Activated naive CD4-positive, alpha-beta T cell treated with anti-CD3 and anti-CD28 coated beads for 36 hours (primary cell): ENCODE results near the gene PARD3B. TPM values are rescaled to one million over a fixed set of nuclear protein-coding genes. Genes with fewer than 3 reads are reported as not detected.

ENCODE experiments used
- CTCF ChIA-PET: fragments of 350-600 bp; sonication (Branson Sonifier 250); formaldehyde crosslinking; loops from one replicate; lab custom pipeline; 2021; ENCODE audit warnings: antibody characterized with exemption; lab: Charles Lee
- DNase-seq: peaks from one replicate; pipeline ENCODE4 v3.0.0-alpha.2; 2020
- H3K27ac Mint-ChIP-seq: one replicate; pipeline ENCODE4 v1.8.0; 2021; ENCODE audit warnings: mild to moderate bottlenecking, mixed read lengths
- H3K27me3 Mint-ChIP-seq: one replicate; pipeline ENCODE4 v1.8.0; 2021; ENCODE audit warnings: low read depth, mixed read lengths
- H3K36me3 Mint-ChIP-seq: one replicate; pipeline ENCODE4 v1.8.0; 2021; ENCODE audit warnings: low read depth, mixed read lengths
- H3K4me1 Mint-ChIP-seq: one replicate; pipeline ENCODE4 v1.8.0; 2021; ENCODE audit warnings: low read depth, mixed read lengths
- H3K4me3 Mint-ChIP-seq: one replicate; pipeline ENCODE4 v1.8.0; 2021; ENCODE audit warnings: mild to moderate bottlenecking, moderate library complexity, mixed read lengths
- H3K9me3 Mint-ChIP-seq: one replicate; pipeline ENCODE4 v1.8.0; 2021; ENCODE audit warnings: mixed read lengths
- intact Hi-C: fragments of 100-400 bp; cut with micrococcal nuclease; formaldehyde crosslinking; loops from one replicate; pipeline ENCODE4 v1.15.1; 2023
- total RNA-seq, 2 experiments: library from RNA; stranded (reverse); gene quantifications; one replicate each; pipeline ENCODE4 v1.2.3, GENCODE V29; 2021

PARD3B gene
- total RNA-seq, 2 experiments from 2014 or later: 0.15 to 0.43 TPM

GRCh38 chr2:205338156-205338555 lies 792.9 kb downstream of the PARD3B start:
- no peak for DNase-seq
- H3K27me3 Mint-ChIP-seq: no peaks in the 10 kb centered on the region
- H3K4me3 Mint-ChIP-seq: no peak overlapping the region
- CTCF ChIA-PET: no interaction called here
- peaks cover 4% of the 10 kb centered on the region for H3K36me3 Mint-ChIP-seq
- H3K27ac Mint-ChIP-seq: no peak overlapping the region
- peaks cover 15% of the 10 kb centered on the region for H3K9me3 Mint-ChIP-seq
- H3K4me1 Mint-ChIP-seq: no peaks in the 10 kb centered on the region
- intact Hi-C loops: no loop called here

GRCh38 chr2:205343103-205343502 lies 797.8 kb downstream of the PARD3B start:
- H3K4me1 Mint-ChIP-seq: no peaks in the 10 kb centered on the region
- no peak overlapping the region for H3K27ac Mint-ChIP-seq
- H3K4me3 Mint-ChIP-seq: no peak overlapping the region
- intact Hi-C loops: no loop called here
- H3K36me3 Mint-ChIP-seq: no peaks in the 10 kb centered on the region
- CTCF ChIA-PET: no interaction called here
- no peak for DNase-seq
- H3K9me3 Mint-ChIP-seq: peaks cover 4% of the 10 kb centered on the region
- no peaks in the 10 kb centered on the region for H3K27me3 Mint-ChIP-seq

- Mint-ChIP-seq H3K4me1 (no peaks in the 10 kb centered on the region), H3K4me3 (no peak overlapping the region), H3K9me3 (peaks cover 4% of the 10 kb centered on the region), H3K27me3 (no peaks in the 10 kb centered on the region), H3K36me3 (no peaks in the 10 kb centered on the region), H3K27ac (no peak overlapping the region)
- DNase-seq: no peak
- intact Hi-C loops: no loop called here
- CTCF ChIA-PET: no interaction called here
Observed at GRCh38 chr2:205346649-205347048, 801.4 kb downstream of the PARD3B start.

- peaks cover 4% of the 10 kb centered on the region for H3K9me3 Mint-ChIP-seq
- H3K27ac Mint-ChIP-seq: no peak overlapping the region
- no peak overlapping the region for H3K4me3 Mint-ChIP-seq
- DNase-seq: no peak
- intact Hi-C loops: no loop called here
- no peaks in the 10 kb centered on the region for H3K27me3 Mint-ChIP-seq
- H3K36me3 Mint-ChIP-seq: no peaks in the 10 kb centered on the region
- no peaks in the 10 kb centered on the region for H3K4me1 Mint-ChIP-seq
- CTCF ChIA-PET: no interaction called here
Observed at GRCh38 chr2:205347899-205348298, 802.6 kb downstream of the PARD3B start.

GRCh38 chr2:205352094-205352493 lies 806.8 kb downstream of the PARD3B start:
- no peak overlapping the region for H3K4me3 Mint-ChIP-seq
- H3K9me3 Mint-ChIP-seq: no peaks in the 10 kb centered on the region
- no peaks in the 10 kb centered on the region for H3K27me3 Mint-ChIP-seq
- CTCF ChIA-PET: interaction anchor here (0.6 to 1.1 kb wide), 3 partner anchors 33 to 411 kb away, joined by 3 read pairs; no protein-coding TSS in a partner anchor
- H3K36me3 Mint-ChIP-seq: no peaks in the 10 kb centered on the region
- intact Hi-C loops: no loop called here
- H3K4me1 Mint-ChIP-seq: no peaks in the 10 kb centered on the region
- DNase-seq: no peak
- no peak overlapping the region for H3K27ac Mint-ChIP-seq

- Mint-ChIP-seq H3K27me3 (no peaks in the 10 kb centered on the region), H3K4me1 (no peaks in the 10 kb centered on the region), H3K27ac (no peak overlapping the region), H3K4me3 (no peak overlapping the region), H3K36me3 (no peaks in the 10 kb centered on the region), H3K9me3 (no peaks in the 10 kb centered on the region)
- intact Hi-C loops: no loop called here
- no peak for DNase-seq
- CTCF ChIA-PET: interaction anchor here (1.1 kb wide), 1 partner anchor 285 kb away, joined by 3 read pairs; no protein-coding TSS in a partner anchor
Observed at GRCh38 chr2:205352593-205352992, 807.3 kb downstream of the PARD3B start.

- CTCF ChIA-PET: no interaction called here
- Mint-ChIP-seq H3K9me3 (no peaks in the 10 kb centered on the region), H3K27me3 (no peaks in the 10 kb centered on the region), H3K4me1 (no peaks in the 10 kb centered on the region), H3K4me3 (no peak overlapping the region), H3K36me3 (no peaks in the 10 kb centered on the region), H3K27ac (no peak overlapping the region)
- intact Hi-C loops: no loop called here
- no peak for DNase-seq
Observed at GRCh38 chr2:205357732-205358131, 812.5 kb downstream of the PARD3B start.

GRCh38 chr2:205358351-205358815 lies 813.1 kb downstream of the PARD3B start:
- Mint-ChIP-seq H3K4me1 (no peaks in the 10 kb centered on the region), H3K27ac (no peak overlapping the region), H3K27me3 (no peaks in the 10 kb centered on the region), H3K4me3 (no peak overlapping the region), H3K36me3 (no peaks in the 10 kb centered on the region), H3K9me3 (no peaks in the 10 kb centered on the region)
- no peak for DNase-seq
- intact Hi-C loops: no loop called here
- CTCF ChIA-PET: no interaction called here

- no peaks in the 10 kb centered on the region for H3K4me1 Mint-ChIP-seq
- H3K27ac Mint-ChIP-seq: no peak overlapping the region
- no peaks in the 10 kb centered on the region for H3K9me3 Mint-ChIP-seq
- DNase-seq: no peak
- H3K4me3 Mint-ChIP-seq: no peak overlapping the region
- H3K36me3 Mint-ChIP-seq: no peaks in the 10 kb centered on the region
- no peaks in the 10 kb centered on the region for H3K27me3 Mint-ChIP-seq
- intact Hi-C loops: no loop called here
- CTCF ChIA-PET: interaction anchor here (0.8 kb wide), 1 partner anchor 9 kb away, joined by 3 read pairs; no protein-coding TSS in a partner anchor
Observed at GRCh38 chr2:205361272-205361671, 816.0 kb downstream of the PARD3B start.

- no peaks in the 10 kb centered on the region for H3K4me1 Mint-ChIP-seq
- intact Hi-C loops: no loop called here
- no peaks in the 10 kb centered on the region for H3K36me3 Mint-ChIP-seq
- H3K4me3 Mint-ChIP-seq: no peak overlapping the region
- CTCF ChIA-PET: no interaction called here
- H3K9me3 Mint-ChIP-seq: no peaks in the 10 kb centered on the region
- no peak for DNase-seq
- H3K27me3 Mint-ChIP-seq: no peaks in the 10 kb centered on the region
- H3K27ac Mint-ChIP-seq: no peak overlapping the region
Observed at GRCh38 chr2:205361970-205362369, 816.7 kb downstream of the PARD3B start.

GRCh38 chr2:205364261-205364660 lies 819.0 kb downstream of the PARD3B start:
- Mint-ChIP-seq H3K9me3 (no peaks in the 10 kb centered on the region), H3K27me3 (no peaks in the 10 kb centered on the region), H3K4me1 (no peaks in the 10 kb centered on the region), H3K27ac (no peak overlapping the region), H3K4me3 (no peak overlapping the region), H3K36me3 (no peaks in the 10 kb centered on the region)
- CTCF ChIA-PET: no interaction called here
- DNase-seq: no peak
- intact Hi-C loops: no loop called here

GRCh38 chr2:205366336-205367060 lies 821.2 kb downstream of the PARD3B start:
- H3K4me1 Mint-ChIP-seq: peaks cover 3% of the 10 kb centered on the region
- H3K27me3 Mint-ChIP-seq: no peaks in the 10 kb centered on the region
- intact Hi-C loops: no loop called here
- H3K4me3 Mint-ChIP-seq: no peak overlapping the region
- no peaks in the 10 kb centered on the region for H3K36me3 Mint-ChIP-seq
- no peak for DNase-seq
- CTCF ChIA-PET: no interaction called here
- H3K9me3 Mint-ChIP-seq: no peaks in the 10 kb centered on the region
- H3K27ac Mint-ChIP-seq: no peak overlapping the region

- CTCF ChIA-PET: no interaction called here
- H3K4me1 Mint-ChIP-seq: peaks cover 6% of the 10 kb centered on the region
Observed at GRCh38 chr2:205367331-205367935, 822.2 kb downstream of the PARD3B start.

More at GRCh38 chr2:205367331-205367935, 822.2 kb downstream of the PARD3B start:
- no peaks in the 10 kb centered on the region for H3K27me3 Mint-ChIP-seq
- no peak for DNase-seq
- no peak overlapping the region for H3K4me3 Mint-ChIP-seq
- no peaks in the 10 kb centered on the region for H3K9me3 Mint-ChIP-seq
- H3K36me3 Mint-ChIP-seq: no peaks in the 10 kb centered on the region
- H3K27ac Mint-ChIP-seq: no peak overlapping the region
- intact Hi-C loops: no loop called here
